Forelimb muscle (tissue), 1 donor: ENCODE results near the gene HOMER1. TPM values are rescaled to one million over a fixed set of nuclear protein-coding genes. Genes with fewer than 3 reads are reported as not detected.

ENCODE experiments used
- polyA plus RNA-seq: library from polyadenylated mRNA; unstranded; fragments of 120-200 nt; gene quantifications from one replicate; pipeline ENCODE4 v1.2.1, GENCODE V29; 2013; ENCODE audit not compliant: insufficient read length

Gene HOMER1
- polyA plus RNA-seq, 1 donor, result 29.4 TPM

Other genes starting within 250 kb of the HOMER1 start
- gene TENT2, start 98.3 kb upstream of the HOMER1 start, polyA plus RNA-seq, result 32.8 TPM
- 230 TPM for gene CMYA5, start 175.7 kb upstream of the HOMER1 start, polyA plus RNA-seq